Left colon (tissue), 2 donors: ENCODE measurements around the gene YBEY. TPM values are rescaled to one million over a fixed set of nuclear protein-coding genes. Genes with fewer than 3 reads are reported as not detected.

ENCODE experiments used
- total RNA-seq, 2 donors: library from RNA; stranded (reverse); fragmentation: NEBNext Ultra II Directional; extraction: Animal tissue kit (Norgen Biotek cat#: 25700); gene quantifications; one replicate each; pipeline ENCODE4 v1.2.1, GENCODE V29; 2021
- donor health status: DM: no; HTN: no; CAD: no.
- donor health status: DM: yes; HTN: yes; CAD: no.

Gene YBEY
- total RNA-seq, 2 donors from 2014 or later: 19.6 to 25.7 TPM

Other genes starting within 250 kb of the YBEY start
- gene COL6A2, start 188.2 kb upstream of the YBEY start, total RNA-seq: 100 to 1,000 TPM in 1 of 2 donors, 10 to 100 TPM in 1; 65.5 to 193 TPM
- gene FTCD, start 130.8 kb upstream of the YBEY start, total RNA-seq: under 1 TPM; 0.22 to 0.52 TPM
- 1 to 10 TPM; 5.9 to 8.0 TPM for gene SPATC1L, start 101.9 kb upstream of the YBEY start, total RNA-seq
- gene LSS, start 57.6 kb upstream of the YBEY start, total RNA-seq: 100 to 1,000 TPM in 1 of 2 donors, 10 to 100 TPM in 1; 65.6 to 140 TPM
- gene MCM3AP, start 731 bp upstream of the YBEY start, total RNA-seq: 10 to 100 TPM; 90.6 to 94.3 TPM
- gene C21orf58, start 37.5 kb downstream of the YBEY start, total RNA-seq: 1 to 10 TPM; 4.6 to 9.8 TPM
- gene PCNT, start 37.8 kb downstream of the YBEY start, total RNA-seq: 10 to 100 TPM; 17.6 to 28.8 TPM
- gene DIP2A, start 172.5 kb downstream of the YBEY start, total RNA-seq: 10 to 100 TPM; 46.3 to 48.3 TPM